GM11168 (cell line): ENCODE measurements around the gene MMD2.

Experiments
- in situ Hi-C: fragments of 300-500 bp; cut with MboI; formaldehyde crosslinking; loops from one replicate; pipeline ENCODE4 v1.12.0; 2022; ENCODE audit warnings: low sequenced_read_pairs; ENCODE audit not compliant: unreplicated experiment

Gene MMD2

DNA sequence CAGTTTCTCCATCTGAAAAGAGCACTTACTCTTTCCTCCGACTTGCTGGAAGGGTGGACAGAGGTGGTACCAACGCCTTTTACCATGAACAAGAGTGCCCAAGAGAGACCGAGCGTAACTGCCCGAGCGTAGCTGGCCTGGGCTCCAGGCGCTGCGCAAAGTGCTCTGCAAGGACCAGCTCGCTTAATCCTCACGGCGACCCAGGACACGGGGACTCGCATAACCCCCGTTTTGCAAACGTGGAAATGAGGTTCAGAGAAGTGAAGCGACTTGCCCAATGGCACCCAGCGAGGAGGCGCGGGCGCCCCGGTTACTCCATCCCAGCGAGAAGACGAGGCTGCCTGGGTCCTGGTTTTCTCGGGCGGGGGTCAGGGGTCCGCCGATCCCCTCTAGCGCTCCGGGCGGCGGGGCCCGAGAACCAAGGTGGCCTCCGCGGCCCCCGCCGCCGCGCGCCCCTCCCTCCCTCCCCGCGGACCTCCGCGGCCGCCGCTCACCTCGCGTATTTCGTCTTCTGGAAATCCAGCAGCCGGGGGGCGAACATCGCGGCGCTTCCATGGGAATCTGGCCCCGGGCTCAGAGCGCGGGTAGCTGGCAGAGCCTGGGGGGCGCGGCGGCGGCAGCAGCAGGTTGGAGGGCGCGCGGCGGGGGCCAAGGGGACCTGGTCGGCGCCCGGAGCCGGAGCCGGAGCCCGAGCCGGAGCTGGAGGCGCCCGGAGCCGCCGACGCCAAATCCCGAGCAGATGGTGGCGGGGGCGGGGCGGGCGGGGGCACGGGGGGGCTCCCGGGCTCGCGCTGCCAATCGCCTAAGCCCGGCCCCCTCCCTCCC is at the start of gene MMD2:
Gene MMD2 (minus strand): TSS at position 711 of the 825 bp plus-strand sequence. CDS start 170 bp downstream, at position 541.
- in situ Hi-C loops, result no loop called here

DNA sequence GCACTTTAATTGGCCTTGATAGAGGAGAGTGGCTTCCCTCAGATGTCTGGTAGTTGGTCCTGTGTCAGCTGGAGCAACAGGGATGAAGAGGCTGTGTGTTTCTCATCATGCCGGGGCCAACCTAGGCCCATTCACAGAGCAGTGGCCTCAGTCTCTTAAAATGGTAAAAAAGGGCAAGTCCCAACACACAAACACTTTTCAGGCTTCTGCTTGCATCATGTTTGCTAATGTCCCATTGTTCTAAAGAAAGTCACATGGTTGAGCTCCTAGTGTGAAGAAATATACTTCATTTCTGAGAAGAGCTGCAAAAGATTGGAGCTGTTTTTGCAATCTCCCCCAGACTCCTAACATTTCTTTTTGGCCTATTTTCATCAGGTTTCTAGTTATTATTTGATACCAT is 46.1 kb upstream of the MMD2 start:
- in situ Hi-C loops, result no loop called here

DNA sequence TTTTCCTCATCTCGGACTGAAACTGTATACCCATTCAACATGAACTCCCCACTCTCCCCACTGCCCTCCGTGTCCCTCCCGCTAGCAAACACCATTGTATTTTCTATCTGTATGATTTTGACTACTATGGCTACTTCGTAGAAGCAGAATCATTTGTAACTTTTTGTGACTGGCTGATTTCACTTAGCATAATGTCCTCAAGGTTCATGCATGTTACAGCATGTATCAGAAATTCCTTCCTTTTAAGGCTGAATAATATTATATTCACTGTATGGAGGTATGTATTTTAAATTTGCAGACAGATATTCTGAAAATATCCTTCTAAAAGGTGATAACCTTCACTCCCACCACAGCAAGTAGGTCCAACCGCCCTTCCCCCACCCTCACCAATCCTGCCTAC is 42.9 kb upstream of the MMD2 start:
- in situ Hi-C loops, result no loop called here

DNA sequence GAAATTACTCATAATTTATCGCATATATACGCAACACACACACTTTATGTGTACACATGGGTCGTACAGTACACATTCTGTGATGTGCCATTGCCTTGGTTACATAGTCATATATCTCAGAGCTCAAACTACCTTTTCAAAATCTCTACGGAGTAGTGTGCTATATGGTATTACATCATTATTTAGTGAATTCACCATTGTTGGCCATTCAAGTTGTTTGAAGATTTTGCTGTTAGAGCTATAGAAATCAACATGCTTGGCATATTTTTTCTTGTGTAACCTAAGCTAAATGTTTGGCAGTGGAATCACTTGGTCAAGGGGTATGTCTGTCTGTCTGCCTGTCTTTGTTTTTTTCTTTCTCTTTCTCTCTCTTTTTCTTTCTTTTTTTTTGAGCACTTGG is 42.0 kb upstream of the MMD2 start:
- in situ Hi-C loops, result no loop called here

- in situ Hi-C loops, result no loop called here
Observed at GRCh38 chr7:4999369-4999950, 40.5 kb upstream of the MMD2 start.

DNA sequence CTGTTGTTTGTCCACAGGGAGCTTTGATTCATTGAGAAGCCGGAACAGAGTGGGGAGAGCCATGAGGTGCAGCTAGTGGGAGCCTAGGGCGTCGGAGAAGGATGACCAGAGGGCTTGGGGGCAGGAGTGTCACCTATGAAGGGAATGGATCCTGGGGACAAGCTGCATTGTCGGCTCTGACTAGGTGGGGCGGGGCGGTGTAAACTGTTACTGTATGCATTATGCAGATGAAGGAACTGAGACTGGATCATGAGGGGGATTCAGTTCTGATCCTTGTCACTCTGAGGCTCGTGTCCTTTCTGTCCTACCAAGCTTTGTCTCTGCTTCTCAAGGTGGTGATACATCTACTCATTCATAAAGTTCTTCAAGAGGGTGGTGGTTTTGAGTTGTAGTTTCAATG is 39.9 kb upstream of the MMD2 start:
- in situ Hi-C loops, result no loop called here

DNA sequence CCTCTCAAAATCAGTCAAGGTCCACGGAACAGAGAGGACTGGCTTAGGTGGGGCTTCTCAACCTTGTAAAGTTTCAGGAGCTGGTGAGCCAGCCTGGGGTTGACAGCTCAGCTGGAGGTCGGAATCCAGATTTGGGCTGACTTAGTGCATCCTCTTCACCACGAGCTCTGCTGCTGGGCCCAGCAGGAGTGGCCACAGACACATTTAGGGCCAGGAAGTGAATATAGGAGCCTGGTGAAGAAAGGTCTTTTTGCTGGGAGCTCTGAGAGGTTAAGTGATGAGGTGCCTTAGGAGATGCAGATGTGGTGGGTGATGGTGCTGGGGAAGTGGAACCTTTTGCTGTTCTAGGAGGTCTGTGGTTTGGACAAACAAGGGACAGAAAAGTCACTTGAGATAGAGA is 39.3 kb upstream of the MMD2 start:
- in situ Hi-C loops, result no loop called here

GRCh38 chr7:4996696-4997222 is 37.8 kb upstream of the MMD2 start:
- in situ Hi-C loops, result no loop called here

- in situ Hi-C loops, result no loop called here
Observed at GRCh38 chr7:4995429-4995969, 36.5 kb upstream of the MMD2 start.

GRCh38 chr7:4993471-4993870 is 34.5 kb upstream of the MMD2 start:
- in situ Hi-C loops, result no loop called here

DNA sequence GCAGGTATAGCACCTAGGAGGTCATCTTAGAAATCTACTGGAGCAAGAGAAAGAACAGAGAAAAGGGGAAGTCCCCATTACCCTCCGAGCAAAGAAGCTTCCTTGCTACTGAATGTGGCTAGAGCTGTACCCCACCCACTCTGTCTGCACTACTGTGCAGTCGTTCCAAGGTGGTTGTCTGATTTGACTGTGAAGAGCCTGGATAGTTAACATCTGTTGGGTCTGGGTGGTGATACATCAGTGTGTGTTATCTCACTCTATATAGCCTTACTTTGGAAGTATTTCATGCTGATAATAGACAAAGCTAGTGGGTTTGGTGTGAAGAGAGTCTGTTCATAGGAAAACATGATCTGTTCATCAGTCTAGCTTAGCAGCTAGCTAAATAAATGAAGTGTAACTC is 23.8 kb upstream of the MMD2 start:
- in situ Hi-C loops, result loop anchor here (10.0 kb wide), 1 partner anchor 742 kb away; no protein-coding TSS in a partner anchor

GRCh38 chr7:4981295-4981890 is 22.4 kb upstream of the MMD2 start:
- in situ Hi-C loops, result loop anchor here (10.0 kb wide), 1 partner anchor 743 kb away; no protein-coding TSS in a partner anchor

GRCh38 chr7:4975626-4976025 is 16.6 kb upstream of the MMD2 start:
- in situ Hi-C loops, result loop anchor here (10.0 kb wide), 1 partner anchor 119 kb away; no protein-coding TSS in a partner anchor

GRCh38 chr7:4973728-4974198 is 14.8 kb upstream of the MMD2 start:
- in situ Hi-C loops, result loop anchor here (10.0 kb wide), 1 partner anchor 121 kb away; no protein-coding TSS in a partner anchor

GRCh38 chr7:4972446-4972845 is 13.5 kb upstream of the MMD2 start:
- in situ Hi-C loops, result loop anchor here (10.0 kb wide), 1 partner anchor 122 kb away; no protein-coding TSS in a partner anchor

- in situ Hi-C loops, result no loop called here
Observed at GRCh38 chr7:4965295-4966022, 6.5 kb upstream of the MMD2 start.

DNA sequence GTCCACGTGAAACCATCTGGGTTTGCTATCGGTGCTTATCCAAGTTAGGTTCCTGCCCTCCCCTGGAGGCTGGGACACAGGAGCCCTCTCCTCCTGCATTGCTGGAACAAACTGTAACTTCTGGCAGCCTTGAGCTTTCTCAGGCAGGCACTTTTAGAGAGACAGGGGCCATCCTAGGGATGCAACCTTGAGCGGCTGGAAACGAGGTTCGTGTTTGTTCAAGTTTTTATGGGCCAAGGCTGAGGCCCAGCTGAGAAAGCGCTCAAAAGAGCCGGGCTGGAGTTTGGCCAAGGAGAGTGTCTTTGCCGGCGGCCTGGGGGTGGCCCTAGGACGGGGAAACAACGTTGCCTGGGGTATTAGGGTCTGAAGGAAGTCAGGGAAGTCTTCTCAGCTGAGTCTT is 5.5 kb upstream of the MMD2 start:
- in situ Hi-C loops, result no loop called here

GRCh38 chr7:4962872-4963775 is 4.1 kb upstream of the MMD2 start:
- in situ Hi-C loops, result no loop called here

GRCh38 chr7:4960363-4960762 is 1.4 kb upstream of the MMD2 start:
- in situ Hi-C loops, result no loop called here
